Measurements from ENCODE around the gene CTNNA2. TPM values are rescaled to one million over a fixed set of nuclear protein-coding genes. Genes with fewer than 3 reads are reported as not detected.
A peak's percentile ranks its signal among the peaks of the same experiment; 100 is the strongest.

CTNNA2 gene
- polyA plus RNA-seq, 12 donors: 0.20 to 3.7 (median 0.85) TPM; not detected in 1

DNA sequence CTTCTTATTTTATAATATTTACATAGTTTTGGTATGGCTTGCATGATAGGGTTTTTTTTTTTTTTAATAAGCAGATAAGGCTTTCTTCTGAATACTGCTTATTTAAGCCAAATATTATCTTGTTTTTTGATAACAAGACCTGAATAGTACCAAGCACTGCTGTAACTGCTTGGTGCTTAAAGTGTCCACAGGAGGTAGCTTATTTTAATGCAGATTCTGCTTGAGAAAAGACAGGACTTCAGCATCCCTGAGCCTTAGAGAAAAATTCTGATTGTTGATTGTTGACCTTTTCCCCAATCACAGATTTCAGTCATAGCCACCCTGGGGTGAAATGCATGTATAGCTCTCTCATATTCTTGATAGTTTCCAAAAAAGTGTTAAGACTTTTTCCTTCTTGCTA lies 336.4 kb downstream of the CTNNA2 start:
- no peak for DNase-seq

DNA sequence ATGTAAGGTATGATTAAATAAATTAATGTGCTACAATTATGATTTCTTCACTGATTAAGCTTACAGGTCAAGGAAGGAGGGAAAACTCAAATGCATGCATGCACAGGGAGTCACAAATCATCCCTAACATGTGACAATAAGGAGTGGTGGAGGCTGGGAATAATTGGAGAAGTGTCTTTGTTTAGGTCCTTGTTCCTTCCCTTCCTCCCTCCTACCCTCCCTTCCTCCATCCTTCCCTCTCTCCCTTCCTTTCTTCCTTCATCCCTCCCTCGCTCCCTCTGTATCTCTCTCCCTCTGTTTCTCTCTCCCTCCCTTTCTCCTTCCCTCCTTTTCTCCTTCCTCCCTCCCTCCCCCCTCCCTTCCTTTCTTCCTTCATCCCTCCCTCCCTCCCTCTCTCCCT lies 337.1 kb downstream of the CTNNA2 start:
- no peak for DNase-seq

DNA sequence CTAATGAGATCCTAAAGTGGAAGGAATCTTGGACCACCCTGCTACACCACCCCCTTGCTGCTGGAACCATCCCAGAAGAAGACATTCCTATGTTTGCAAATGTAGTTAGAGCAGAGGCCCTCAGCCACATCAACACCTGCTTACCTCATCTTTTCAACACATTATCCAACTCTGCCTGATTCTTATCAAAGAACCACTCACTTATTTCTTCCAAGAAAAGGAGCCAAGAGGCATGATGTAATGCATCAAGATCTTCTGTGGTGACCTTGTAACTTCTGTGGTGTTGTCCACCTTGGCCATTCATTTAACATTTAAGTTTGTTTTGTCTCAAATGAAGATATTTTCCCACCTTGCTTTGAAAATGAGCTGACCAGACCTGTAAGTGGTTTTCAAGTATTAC lies 338.1 kb downstream of the CTNNA2 start:
- DNase-seq: no peak

DNA sequence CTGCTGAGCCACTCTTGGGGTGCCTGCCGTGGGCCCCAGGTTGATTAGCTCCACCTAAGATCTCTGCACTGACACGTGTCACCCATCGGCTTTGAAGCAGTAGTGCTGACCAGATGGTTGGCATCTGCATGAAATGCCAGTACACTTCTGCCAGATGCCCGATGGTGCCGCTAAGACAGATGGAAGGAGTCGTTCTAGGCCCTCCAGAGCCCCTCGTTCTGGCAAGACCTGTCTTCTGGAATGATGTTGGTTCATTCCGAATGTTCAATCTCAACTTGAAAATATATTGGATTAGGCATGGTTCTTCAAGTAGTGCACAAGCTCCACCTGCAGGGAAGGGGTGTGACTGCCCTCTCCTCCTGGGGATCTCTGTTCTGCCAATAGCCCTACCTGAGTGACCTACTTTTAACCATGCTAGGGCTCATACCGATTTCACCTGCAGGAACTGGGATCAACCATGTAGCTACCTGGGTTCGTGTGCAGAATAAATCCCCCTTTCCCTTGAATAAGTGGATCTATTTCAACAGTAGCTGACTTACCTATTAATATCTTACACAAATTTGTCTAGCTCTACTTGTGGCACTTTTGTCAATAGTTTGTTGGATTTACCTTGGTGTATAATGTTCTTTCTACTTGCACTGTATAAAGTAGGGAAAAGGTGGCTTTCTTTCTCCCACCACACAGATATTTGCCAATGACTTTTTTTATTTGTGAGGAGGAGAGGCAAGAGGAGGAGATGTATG lies 342.6 kb downstream of the CTNNA2 start:
- DNase-seq: no peak

DNA sequence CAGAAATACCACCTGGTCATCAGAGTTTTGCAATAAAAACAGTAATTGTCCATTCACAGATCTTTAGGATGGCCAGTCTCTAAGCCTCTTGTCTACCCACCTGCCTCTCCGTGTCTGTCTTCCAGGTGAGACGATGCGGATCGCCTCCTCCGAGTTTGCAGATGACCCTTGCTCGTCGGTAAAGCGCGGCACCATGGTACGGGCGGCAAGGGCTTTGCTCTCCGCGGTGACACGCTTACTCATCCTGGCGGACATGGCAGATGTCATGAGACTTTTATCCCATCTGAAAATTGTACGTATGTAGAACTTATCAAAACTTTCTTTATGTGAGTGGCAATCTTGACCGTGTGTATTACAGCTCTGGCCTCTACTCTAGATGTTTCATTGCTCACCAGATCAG lies 345.0 kb downstream of the CTNNA2 start:
- DNase-seq: no peak

DNA sequence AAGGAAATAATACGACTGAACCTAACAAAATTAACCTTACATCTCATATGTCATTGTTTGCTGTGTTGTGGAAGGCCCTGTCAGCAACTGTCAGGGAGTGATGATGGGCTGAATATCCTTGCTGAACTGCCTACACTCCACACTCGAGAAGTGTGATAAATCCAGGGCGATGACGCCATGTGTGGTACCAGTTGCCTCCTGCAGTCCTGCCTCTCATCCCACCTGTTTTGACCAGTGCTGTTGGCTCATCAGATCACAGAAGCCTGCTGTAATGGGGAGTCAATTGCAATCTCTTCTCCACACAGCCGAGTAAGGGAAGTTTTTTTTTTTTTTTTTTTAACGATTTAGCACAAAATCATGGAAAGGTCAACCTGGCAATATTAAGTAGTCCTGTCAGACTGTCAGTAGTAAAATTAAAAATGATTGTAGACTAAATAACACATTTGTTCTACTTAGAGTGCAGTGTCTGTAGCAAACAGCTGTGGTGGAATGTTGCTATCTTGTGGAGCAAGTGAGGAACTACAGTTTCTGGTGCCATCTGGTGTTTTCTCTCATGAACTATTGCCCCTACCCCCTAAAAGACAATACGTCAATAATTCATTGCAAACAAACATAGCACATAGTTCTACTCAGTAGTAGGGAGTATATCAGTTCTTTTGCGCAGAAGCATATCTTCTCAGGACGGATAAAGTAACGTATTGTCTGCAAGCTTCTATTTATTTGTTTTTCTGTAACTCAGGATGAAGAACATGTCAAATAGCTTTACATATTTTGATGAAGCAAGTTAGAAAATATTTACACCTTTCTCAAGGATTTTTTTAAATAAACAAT lies 347.6 kb downstream of the CTNNA2 start:
- no peak for DNase-seq

DNA sequence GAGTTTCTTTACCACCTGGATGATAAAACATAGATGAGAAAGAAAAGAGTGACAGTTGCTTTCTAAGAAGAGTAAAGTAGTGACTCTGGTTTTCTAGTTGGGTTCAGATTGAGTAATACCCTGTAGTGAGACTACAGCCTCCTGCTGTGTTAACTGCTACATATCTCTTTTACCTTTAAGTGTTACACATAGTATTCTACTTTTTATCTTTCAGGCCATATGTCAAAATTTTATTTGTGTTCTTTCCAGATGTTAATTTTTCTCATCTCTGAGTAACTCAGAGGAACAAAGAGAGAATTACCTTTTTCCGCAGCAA lies 348.2 kb downstream of the CTNNA2 start:
- DNase-seq: no peak

DNA sequence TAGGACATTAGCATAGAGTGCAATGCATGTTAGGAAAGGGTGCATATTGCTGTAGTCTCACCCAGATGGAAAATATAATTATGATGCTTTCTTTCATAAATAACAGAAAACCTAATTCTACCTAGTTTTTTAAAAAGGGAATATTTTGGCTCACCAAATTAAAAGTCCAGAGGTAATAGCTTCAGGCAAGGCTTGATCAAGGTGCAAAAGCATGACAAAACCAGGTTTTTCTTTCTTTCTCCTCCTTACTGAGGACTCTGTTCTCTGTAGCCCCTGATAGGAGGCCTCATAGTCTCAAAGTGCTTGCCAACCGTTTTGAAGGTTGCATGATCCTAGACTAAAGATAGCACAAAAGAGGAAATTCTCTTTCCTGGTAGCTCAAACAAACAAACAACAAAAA lies 349.9 kb downstream of the CTNNA2 start:
- no peak for DNase-seq

DNA sequence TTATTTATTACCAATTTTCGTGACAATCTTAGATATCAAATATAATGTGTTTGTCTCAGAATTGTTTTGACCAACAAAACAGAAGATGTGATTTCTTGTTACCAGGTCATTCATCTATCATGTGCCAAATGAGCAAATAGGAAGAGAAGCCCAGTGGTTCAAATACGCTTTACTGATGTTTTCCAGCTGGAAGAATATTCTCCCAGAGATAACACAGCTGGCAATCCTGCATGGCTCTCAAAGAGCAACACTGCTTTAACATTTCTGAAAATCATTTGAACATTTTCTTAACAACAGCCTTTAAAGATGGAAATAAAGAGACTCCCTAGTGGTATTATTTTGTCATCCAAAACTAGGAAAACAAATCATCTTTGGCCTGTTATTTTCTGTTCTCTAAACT lies 359.8 kb downstream of the CTNNA2 start:
- no peak for DNase-seq

DNA sequence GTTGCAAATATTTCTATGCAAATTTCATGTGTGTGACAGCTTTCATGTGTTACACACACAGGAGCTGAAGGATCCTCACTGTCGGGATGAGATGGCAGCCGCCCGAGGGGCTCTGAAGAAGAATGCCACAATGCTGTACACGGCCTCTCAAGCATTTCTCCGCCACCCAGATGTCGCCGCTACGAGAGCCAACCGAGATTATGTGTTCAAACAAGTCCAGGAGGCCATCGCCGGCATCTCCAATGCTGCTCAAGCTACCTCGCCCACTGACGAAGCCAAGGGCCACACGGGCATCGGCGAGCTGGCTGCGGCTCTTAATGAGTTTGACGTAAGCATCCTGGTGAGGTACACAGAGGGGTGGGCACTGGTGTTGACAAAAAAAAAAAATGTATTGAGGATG lies 361.2 kb downstream of the CTNNA2 start:
- DNase-seq: no peak

DNA sequence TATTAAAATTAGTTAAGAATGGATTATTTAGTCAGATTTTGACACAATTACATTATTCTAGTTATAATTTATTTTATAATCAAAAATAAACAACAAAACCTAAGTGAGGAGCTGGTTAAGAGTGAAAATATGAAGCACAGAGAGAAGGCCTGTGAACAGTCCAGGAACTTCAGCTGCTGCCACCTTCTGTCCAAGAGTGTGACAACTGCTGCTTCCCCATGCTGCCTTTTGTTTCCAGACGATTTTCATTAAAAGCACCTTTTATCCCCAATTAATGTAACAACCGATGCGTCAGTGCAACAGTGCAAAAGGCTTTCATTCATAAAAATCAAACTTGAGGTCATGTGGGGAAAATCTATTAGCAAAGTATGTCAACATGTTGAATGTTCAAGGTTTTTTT lies 363.6 kb downstream of the CTNNA2 start:
- DNase-seq: no peak

DNA sequence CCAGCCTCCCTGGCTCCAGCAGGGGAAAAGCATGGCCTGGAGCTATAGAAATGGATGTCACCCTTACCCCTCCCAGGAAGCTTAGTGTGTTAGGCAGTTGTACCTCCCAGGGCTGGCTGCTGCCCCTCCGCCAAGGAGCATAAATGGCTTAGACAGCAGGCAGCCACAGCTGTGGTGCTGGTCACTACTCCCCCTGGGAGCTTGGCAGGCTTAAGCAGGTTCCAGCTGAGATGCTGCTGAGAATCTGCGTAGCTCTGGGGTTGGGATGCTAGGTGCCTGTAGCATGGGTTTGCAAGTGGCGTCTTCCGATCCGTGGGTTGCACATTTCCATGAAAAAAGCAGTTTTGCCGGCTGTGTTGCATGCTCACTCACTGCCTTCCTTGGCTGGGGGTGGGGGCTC lies 369.7 kb downstream of the CTNNA2 start:
- no peak for DNase-seq

DNA sequence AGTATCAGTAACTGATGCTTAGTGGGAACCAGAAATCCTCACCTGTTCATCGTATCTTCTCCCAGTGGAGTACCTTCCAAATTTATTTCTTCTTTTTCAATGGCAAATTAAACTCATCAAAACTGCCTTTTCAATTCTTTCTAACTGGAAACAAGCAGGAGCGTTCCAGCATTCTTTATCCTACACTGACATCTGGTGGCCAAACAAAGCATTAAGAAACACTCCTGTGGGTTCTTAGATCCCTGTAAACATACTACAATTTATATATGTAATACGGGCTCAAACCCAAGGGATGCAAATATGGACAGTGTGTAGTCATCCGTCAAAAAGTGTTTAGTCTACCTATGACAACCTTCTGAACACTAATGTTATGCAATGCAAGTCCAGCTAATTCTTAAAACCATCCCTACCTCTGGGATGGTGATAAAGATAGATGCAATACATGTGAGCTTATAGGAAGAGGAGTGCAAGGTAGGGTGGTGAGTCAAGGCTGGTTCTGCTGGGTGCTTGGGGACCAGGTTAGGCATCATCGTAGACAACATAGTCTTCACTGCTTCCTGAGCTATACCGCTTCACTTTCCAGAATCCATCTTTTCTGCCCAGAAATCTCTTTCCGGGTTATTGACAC lies 375.0 kb downstream of the CTNNA2 start:
- DNase-seq: peak; percentile 64

DNA sequence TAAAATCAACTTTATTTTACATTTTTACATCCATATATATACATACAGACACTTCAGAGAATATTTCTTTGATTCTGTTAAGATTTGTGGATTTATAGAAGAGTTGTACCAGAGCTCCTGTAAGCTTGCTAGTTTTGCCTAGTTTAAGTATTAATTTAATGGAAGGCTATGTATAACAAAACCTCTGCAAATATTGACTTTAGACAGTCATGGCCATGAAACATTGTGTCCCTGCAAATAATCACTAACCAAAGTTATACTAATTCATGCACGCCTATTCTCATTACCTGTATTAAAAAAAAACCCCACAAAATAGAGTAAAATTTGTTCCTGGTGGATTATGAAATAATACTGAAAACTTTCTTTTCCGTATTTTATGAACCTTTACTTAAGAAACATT lies 379.3 kb downstream of the CTNNA2 start:
- DNase-seq: no peak

DNA sequence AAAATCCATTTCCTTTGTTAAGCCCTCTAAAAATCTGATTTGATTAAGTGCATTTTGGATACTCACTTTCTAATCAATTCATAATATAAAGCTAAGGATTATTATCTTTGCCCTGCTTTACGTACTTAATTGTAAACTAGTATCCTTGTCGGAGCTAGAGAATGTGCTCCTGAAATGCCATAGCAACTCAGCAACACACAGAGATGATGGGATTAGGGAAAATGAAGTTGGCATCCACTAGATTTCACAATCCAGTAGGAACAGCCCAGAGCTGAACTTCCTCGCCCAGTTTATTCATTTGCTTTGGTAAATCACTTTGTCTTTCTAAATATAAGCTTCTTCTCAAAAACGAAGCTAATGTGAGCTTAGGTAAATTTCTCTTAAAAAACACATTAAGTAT lies 386.3 kb downstream of the CTNNA2 start:
- no peak for DNase-seq

DNA sequence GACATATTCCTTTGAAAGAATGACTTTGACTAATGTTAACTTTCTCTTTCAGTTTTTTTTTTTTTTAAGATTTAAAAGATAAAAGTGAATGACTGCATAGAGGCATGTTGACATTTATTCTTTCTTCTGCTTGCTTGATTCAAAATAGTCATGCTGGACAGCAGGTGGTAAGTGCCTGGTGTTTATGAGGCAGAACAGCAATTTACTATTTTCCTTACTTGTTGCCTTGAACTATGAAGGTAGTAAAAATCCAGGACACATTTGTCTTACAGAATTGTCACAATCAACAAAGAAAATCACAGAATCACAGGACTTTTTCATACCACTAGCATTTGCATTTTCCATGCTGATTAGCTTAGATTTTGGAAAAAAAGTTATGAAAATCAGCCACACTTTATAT lies 388.3 kb downstream of the CTNNA2 start:
- DNase-seq: no peak

DNA sequence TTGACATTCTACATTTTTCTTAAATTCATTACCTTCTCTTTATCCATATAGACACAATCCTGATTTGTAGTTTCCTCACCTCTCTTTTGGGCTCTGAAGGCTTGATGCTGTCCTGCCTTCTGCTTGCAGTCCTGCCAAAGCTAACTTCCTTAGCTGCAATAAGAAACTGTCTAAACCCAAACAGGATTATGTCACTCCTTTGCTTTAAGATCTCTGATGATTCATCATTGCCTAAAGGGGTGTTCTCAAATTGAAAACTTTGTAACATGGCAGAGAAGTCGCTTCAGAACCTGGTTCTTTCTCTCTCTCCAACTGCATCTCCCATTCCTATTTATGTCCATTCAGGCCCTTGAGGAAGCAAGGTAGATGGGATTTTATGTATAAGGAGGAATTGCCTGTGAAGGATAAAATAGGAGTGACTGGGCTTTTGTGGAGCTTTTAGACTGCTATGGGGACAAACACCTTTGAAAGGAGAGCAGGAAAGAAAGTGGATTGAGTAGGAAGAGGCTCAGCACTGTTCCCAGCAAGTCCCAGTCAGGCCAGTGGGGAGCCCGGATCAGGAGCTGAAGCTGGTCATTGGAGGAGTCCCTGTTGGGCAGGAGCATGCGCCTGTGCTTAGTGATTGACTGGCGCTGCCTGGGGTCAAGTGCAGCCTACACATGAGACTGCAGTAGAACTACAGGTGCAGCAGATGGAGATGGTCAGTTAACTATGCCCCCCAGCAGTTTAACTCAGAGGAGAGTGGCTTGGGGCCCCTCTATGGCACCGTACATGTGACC lies 390.6 kb downstream of the CTNNA2 start:
- no peak for DNase-seq

DNA sequence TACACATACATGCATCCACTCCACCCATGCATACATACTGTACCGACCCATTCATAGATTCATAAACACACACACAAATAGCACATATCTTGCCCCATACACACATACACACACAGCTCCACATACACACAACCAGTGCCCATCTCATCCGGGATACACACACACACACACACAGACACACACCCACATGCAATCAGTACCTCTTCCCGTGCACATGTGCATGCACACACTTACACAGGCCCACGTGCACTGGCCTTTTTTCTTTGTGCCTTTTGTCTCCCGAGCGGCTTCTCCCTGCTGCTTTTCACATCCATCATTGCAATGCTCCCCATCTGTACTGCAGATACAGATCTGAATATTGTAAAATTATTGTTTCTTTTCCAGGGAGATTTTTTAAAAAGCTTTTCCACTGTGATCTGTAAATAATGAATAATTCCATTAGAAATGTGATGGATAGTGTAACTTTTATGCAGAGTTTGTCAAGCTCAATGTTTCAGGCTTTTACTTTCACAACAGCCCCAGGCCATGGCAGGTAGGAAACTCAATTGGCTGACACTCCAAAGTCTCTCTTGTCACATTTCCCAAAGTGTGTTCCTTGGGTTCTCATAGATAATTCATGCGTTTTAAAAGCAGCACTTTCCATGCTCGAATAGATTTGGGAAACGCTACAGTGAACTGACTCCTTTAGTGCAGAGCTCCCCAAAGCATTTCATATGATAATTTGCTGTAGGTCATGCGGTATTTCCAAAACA lies 393.5 kb downstream of the CTNNA2 start:
- DNase-seq: peak; percentile 24

DNA sequence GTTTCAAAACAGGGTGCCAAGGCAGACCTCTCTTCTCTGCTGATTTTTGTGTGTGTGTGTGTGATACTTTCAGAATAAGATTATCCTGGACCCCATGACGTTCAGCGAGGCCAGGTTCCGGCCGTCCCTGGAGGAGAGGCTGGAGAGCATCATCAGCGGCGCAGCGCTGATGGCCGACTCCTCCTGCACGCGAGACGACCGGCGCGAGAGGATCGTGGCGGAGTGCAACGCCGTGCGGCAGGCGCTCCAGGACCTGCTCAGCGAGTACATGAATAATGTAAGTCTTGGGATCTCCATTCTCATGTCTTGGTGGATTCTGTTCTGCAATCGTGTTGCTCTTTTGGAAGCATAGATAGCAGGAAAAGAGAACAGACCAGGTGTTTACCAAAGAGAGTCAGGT lies 396.7 kb downstream of the CTNNA2 start:
- no peak for DNase-seq

DNA sequence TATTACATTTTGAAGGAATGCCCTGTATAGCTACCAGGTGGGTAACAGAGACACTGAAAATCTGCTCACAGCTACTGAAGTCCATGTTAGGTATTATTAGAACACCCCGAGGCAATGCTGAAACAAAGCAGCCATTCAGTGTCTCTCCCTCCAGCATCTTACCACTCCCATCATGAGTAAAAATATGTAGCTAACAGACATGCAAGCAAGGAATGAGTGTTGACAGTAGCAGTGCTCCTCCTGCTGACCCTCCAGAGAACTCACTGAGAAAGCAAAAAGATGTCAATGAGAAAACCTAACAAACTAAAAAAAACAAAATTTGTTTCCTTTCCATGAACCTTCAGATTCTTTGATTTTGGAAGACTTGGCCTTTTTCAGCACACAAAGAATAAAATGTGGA lies 397.8 kb downstream of the CTNNA2 start:
- no peak for DNase-seq

DNA sequence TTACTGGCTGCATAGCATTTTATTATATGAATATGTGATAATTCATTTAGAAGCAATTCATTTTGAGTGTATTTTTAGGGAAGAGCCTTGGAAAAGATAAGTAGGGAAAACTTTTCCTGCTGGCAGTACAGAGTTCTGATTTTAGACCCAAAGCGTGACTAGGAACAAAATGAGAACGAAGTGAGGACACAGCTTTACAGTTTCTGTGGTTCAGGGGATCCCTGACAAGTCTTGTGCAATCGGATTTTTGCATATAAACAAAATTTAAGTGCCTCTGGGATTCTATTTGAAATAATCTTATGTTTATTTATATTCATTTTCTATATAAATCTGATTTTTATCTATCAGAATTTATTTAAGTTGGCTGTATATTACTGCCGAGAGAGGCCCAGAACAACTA lies 402.6 kb downstream of the CTNNA2 start:
- no peak for DNase-seq

DNA sequence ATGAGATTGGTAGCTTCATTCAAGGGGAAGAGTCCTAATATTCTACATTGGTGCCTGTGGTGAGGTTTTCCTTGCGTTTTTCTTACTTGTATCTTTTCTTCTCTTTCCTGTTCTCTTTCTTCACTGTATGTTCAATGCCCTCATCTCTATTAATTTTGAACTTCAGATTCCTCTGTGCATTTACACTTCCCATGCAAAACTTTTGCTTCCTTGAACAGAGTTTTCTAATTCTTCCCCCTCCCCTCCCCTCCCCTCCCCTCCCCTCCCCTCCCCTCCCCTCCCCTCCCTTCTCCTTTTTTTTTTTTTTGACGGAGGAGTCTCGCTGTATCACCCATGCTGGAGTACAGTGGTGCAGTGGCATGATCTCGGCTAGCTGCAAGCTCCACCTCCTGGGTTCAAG lies 403.4 kb downstream of the CTNNA2 start:
- DNase-seq: no peak
